Tibial nerve (tissue), 4 donors: ENCODE data around the gene FCHSD2. TPM values are rescaled to one million over a fixed set of nuclear protein-coding genes. Genes with fewer than 3 reads are reported as not detected.

Experiments
- DNase-seq, 2 donors: peaks; one replicate each; pipeline ENCODE4 v3.0.0-alpha.2; 2019; ENCODE audit warnings: low spot score in 2 of 2
- H3K27ac ChIP-seq, 4 donors: fragments of 200-600 bp; sonication (generic) in 3 of 4; one replicate each; pipeline ENCODE4 v1.5.1; 2017 to 2019; ENCODE audit warnings: mild to moderate bottlenecking in 1 of 4
- H3K27me3 ChIP-seq, 2 donors: fragments of 200-600 bp; sonication (generic) in 1 of 2; one replicate each; pipeline versions ENCODE4 v1.5.1 to v1.6.0; 2017 to 2019
- H3K36me3 ChIP-seq, 3 donors: fragments of 200-600 bp; sonication (generic); one replicate each; pipeline ENCODE4 v1.5.1; 2018 to 2019
- H3K4me1 ChIP-seq, 4 donors: fragments of 200-600 bp; sonication (generic) in 3 of 4; one replicate each; pipeline ENCODE4 v1.5.1; 2017 to 2019
- H3K4me3 ChIP-seq, 4 donors: fragments of 200-600 bp; sonication (generic) in 3 of 4; one replicate each; pipeline ENCODE4 v1.5.1; 2017 to 2019; ENCODE audit warnings: mild to moderate bottlenecking in 1 of 4, moderate library complexity in 1 of 4
- H3K9me3 ChIP-seq, 4 donors: fragments of 200-600 bp; sonication (generic) in 3 of 4; one replicate each; pipeline ENCODE4 v1.5.1; 2017 to 2019
- EP300 ChIP-seq, 2 donors: sonication (generic); formaldehyde crosslinking; IDR thresholded peaks; one replicate each; pipeline ENCODE4 v1.6.1; 2017; ENCODE audit warnings: antibody characterized with exemption in 2 of 2, mild to moderate bottlenecking in 1 of 2
- POLR2A ChIP-seq, 2 donors: fragments of 450-650 bp; IDR thresholded peaks; one replicate each; pipeline ENCODE4 v1.6.1; 2017; ENCODE audit warnings: antibody characterized with exemption in 2 of 2, mild to moderate bottlenecking in 2 of 2, moderate library complexity in 2 of 2
- WGBS, 2 donors: methylation state at CpG; one replicate each; pipeline ENCODE4 v1.1.5; 2018; 5-methylcytosine and 5-hydroxymethylcytosine counted together
- total RNA-seq, 4 donors: library from RNA; depleted of rRNA; stranded (reverse); fragments of >200 nt; gene quantifications; one replicate each; pipeline ENCODE4 v1.1.0, GENCODE V29; 2016
- TF ChIP-seq, protein P1 (sequence below), 5 experiments: fragments of 200-600 bp in 3 of 5; fragments of 450-650 bp in 2 of 5; sonication (generic) in 3 of 5; IDR thresholded peaks; one replicate each; pipeline ENCODE4 v1.5.1; 2016 to 2019; ENCODE audit warnings: antibody characterized with exemption in 5 of 5, mild to moderate bottlenecking in 3 of 5, moderate library complexity in 2 of 5

The FCHSD2 gene
- total RNA-seq, 4 donors from 2014 or later = 19.5 to 29.1 (median 22.8) TPM

- Histone ChIP-seq H3K27ac (no peak overlapping the region), H3K4me1 (peaks cover 0 to 10% (median 0%) of the 10 kb centered on the region in 4 donors), H3K27me3 (no peaks in the 10 kb centered on the region), H3K9me3 (peaks cover 0 to 3% (median 0%) of the 10 kb centered on the region in 4 donors), H3K4me3 (no peak overlapping the region), H3K36me3 (peaks cover 0 to 4% (median 0%) of the 10 kb centered on the region in 3 donors)
- TF ChIP-seq EP300 (IDR thresholded peaks at IDR 0.05) (no peak), POLR2A (IDR thresholded peaks at IDR 0.05) (no peak)
- TF ChIP-seq, protein P1, sequence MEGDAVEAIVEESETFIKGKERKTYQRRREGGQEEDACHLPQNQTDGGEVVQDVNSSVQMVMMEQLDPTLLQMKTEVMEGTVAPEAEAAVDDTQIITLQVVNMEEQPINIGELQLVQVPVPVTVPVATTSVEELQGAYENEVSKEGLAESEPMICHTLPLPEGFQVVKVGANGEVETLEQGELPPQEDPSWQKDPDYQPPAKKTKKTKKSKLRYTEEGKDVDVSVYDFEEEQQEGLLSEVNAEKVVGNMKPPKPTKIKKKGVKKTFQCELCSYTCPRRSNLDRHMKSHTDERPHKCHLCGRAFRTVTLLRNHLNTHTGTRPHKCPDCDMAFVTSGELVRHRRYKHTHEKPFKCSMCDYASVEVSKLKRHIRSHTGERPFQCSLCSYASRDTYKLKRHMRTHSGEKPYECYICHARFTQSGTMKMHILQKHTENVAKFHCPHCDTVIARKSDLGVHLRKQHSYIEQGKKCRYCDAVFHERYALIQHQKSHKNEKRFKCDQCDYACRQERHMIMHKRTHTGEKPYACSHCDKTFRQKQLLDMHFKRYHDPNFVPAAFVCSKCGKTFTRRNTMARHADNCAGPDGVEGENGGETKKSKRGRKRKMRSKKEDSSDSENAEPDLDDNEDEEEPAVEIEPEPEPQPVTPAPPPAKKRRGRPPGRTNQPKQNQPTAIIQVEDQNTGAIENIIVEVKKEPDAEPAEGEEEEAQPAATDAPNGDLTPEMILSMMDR (IDR thresholded peaks at IDR 0.05) = no peak
- 78 to 83% methylated on average over 3 of the region's 3 CpGs for WGBS, 2 donors
- no peak for DNase-seq
Measured at GRCh38 chr11:72988821-72989220, 153.3 kb downstream of the FCHSD2 start.

GRCh38 chr11:72985645-72986044 is 156.5 kb downstream of the FCHSD2 start:
- TF ChIP-seq EP300 (IDR thresholded peaks at IDR 0.05) (no peak), POLR2A (IDR thresholded peaks at IDR 0.05) (no peak)
- TF ChIP-seq, protein P1 (IDR thresholded peaks at IDR 0.05) = no peak
- no peak for DNase-seq
- H3K4me1 ChIP-seq = peaks cover 0 to 10% (median 0%) of the 10 kb centered on the region in 4 donors
- H3K4me3 ChIP-seq = no peak overlapping the region
- H3K27ac ChIP-seq = no peak overlapping the region
- H3K27me3 ChIP-seq = no peaks in the 10 kb centered on the region
- H3K9me3 ChIP-seq = no peaks in the 10 kb centered on the region
- H3K36me3 ChIP-seq = peaks cover 0 to 8% (median 0%) of the 10 kb centered on the region in 3 donors

DNA sequence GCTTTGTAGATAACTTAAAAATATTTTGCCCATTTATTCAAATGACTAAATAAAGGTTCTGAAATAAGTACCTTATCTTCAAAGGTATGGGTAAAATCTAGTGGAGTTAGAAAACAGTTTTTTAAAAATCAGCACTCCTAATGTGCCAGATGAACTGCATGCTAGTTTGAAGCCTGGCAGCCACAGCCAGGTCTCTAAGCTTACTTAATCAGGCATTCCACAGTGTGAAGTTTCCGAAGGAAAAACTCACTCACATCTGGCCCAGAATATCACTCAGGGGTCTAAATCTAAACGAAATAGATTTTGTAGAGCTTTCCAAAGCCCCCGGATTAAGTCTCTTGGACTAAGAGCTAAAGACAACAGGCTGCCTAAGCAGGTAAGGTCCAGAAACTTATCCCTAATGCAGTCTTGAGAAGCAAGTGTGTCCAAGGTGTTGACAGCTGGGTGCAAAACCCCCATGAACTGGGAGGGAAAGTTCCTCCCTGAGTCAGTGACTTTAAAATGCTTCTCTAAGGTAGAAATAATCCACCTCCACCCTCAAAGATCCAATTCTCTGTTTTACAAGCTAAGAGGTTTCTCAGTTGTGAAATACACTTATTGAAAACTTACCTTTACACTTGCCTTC is 157.6 kb downstream of the FCHSD2 start:
- no peak for DNase-seq
- no peak overlapping the region for H3K27ac ChIP-seq
- no peak overlapping the region for H3K4me3 ChIP-seq
- TF ChIP-seq, protein P1 (IDR thresholded peaks at IDR 0.05) = no peak
- no peak for TF ChIP-seq EP300 (IDR thresholded peaks at IDR 0.05)
- TF ChIP-seq POLR2A (IDR thresholded peaks at IDR 0.05) = no peak
- H3K27me3 ChIP-seq = no peaks in the 10 kb centered on the region
- H3K9me3 ChIP-seq = no peaks in the 10 kb centered on the region
- peaks cover 0 to 4% (median 0%) of the 10 kb centered on the region in 4 donors for H3K4me1 ChIP-seq
- H3K36me3 ChIP-seq = peaks cover 0 to 8% (median 0%) of the 10 kb centered on the region in 3 donors
- WGBS, 2 donors = 67% methylated on average over 3 of the region's 3 CpGs

DNA sequence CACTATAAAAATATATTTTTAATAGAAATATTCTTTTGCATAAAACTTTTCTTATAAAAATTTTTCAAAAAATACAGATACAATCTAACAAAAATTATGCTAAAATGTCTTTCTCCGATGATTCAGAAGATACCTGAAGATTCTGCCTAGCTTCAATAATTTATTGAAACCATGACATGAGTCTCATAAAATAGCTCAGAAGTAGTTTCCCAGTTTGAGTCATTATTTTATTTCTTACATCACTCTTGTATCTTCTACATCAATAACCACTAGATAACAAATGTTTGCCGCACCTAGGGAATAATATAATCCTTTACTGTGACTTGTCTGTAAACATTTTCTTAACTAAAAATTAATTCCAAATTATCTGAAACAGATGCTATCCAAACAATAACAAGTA is 158.6 kb downstream of the FCHSD2 start:
- Histone ChIP-seq H3K4me1 (no peaks in the 10 kb centered on the region), H3K27ac (no peak overlapping the region), H3K4me3 (no peak overlapping the region), H3K27me3 (no peaks in the 10 kb centered on the region), H3K36me3 (peaks cover 0 to 8% (median 0%) of the 10 kb centered on the region in 3 donors), H3K9me3 (no peaks in the 10 kb centered on the region)
- TF ChIP-seq EP300 (IDR thresholded peaks at IDR 0.05) (no peak), POLR2A (IDR thresholded peaks at IDR 0.05) (no peak)
- TF ChIP-seq, protein P1 (IDR thresholded peaks at IDR 0.05) = no peak
- WGBS, 2 donors = 94 to 97% methylated on average over 2 of the region's 2 CpGs
- no peak for DNase-seq

GRCh38 chr11:72981971-72982685 is 160.0 kb downstream of the FCHSD2 start:
- Histone ChIP-seq H3K9me3 (no peaks in the 10 kb centered on the region), H3K4me3 (no peak overlapping the region), H3K4me1 (no peaks in the 10 kb centered on the region), H3K36me3 (peaks cover 0 to 8% (median 0%) of the 10 kb centered on the region in 3 donors), H3K27me3 (no peaks in the 10 kb centered on the region), H3K27ac (no peak overlapping the region)
- no peak for DNase-seq
- TF ChIP-seq POLR2A (IDR thresholded peaks at IDR 0.05) = no peak
- TF ChIP-seq, protein P1 (IDR thresholded peaks at IDR 0.05) = no peak
- TF ChIP-seq EP300 (IDR thresholded peaks at IDR 0.05) = no peak
- WGBS, 2 donors = 59 to 63% methylated on average over 3 of the region's 3 CpGs
